Naive thymus-derived CD4-positive, alpha-beta T cell (primary cell): ENCODE data around the gene NDUFA6. TPM values are rescaled to one million over a fixed set of nuclear protein-coding genes. Genes with fewer than 3 reads are reported as not detected.

Experiments used
- ATAC-seq: fragments of 150-1000 bp; cut with Tn5 transposase; 2 replicates; pipeline ENCODE4 v1.10.0; 2021; ENCODE audit warnings: mild to moderate bottlenecking, moderate library complexity
- CTCF ChIA-PET: fragments of 350-600 bp; sonication (Branson Sonifier 250); formaldehyde crosslinking; loops from one replicate; lab custom pipeline; 2021; ENCODE audit warnings: antibody characterized with exemption; lab: Charles Lee
- POLR2A ChIA-PET: fragments of 350-600 bp; sonication (Branson Sonifier 250); formaldehyde crosslinking; loops from one replicate; lab custom pipeline; 2021; ENCODE audit warnings: antibody characterized with exemption, inconsistent platforms; lab: Charles Lee
- DNase-seq, 9 donors: peaks; one replicate each; pipeline versions ENCODE4 v3.0.0 to v3.0.0-alpha.2; 2020 to 2022; ENCODE audit warnings: mixed read lengths in 1 of 9
- H3K27ac ChIP-seq: one replicate; pipeline ENCODE4 v1.7.0; 2013; ENCODE audit warnings: mild to moderate bottlenecking, low read depth, low read length, moderate library complexity
- H3K27me3 ChIP-seq, 2 donors: one replicate each; pipeline ENCODE4 v1.7.0; 2013; ENCODE audit warnings: low read length in 2 of 2, mild to moderate bottlenecking in 2 of 2, moderate library complexity in 2 of 2; ENCODE audit not compliant: control insufficient read depth in 2 of 2, insufficient read depth in 2 of 2
- H3K36me3 ChIP-seq, 3 experiments: 1 replicate in 2 of 3; 2 replicates in 1 of 3; pipeline ENCODE4 v1.7.0; 2013; ENCODE audit warnings: low read length in 3 of 3, mild to moderate bottlenecking in 3 of 3, moderate library complexity in 1 of 3; ENCODE audit not compliant: insufficient read depth in 3 of 3, control insufficient read depth in 2 of 3
- H3K4me1 ChIP-seq, 2 donors: one replicate each; pipeline ENCODE4 v1.7.0; 2013; ENCODE audit warnings: low read length in 2 of 2, mild to moderate bottlenecking in 2 of 2, moderate library complexity in 1 of 2; ENCODE audit not compliant: control insufficient read depth in 2 of 2, insufficient read depth in 2 of 2
- H3K4me3 ChIP-seq: 2 replicates; pipeline ENCODE4 v1.7.0; 2013; ENCODE audit warnings: mild to moderate bottlenecking, low read length
- H3K9me3 ChIP-seq, 3 experiments: 1 replicate in 2 of 3; 2 replicates in 1 of 3; pipeline ENCODE4 v1.7.0; 2013; ENCODE audit warnings: low read length in 3 of 3; ENCODE audit not compliant: control insufficient read depth in 2 of 3
- H3K27ac Mint-ChIP-seq, 9 donors: one replicate each; pipeline ENCODE4 v1.8.0; 2020 to 2022; ENCODE audit warnings: mixed read lengths in 9 of 9, mild to moderate bottlenecking in 8 of 9, moderate library complexity in 5 of 9, inconsistent platforms in 2 of 9
- H3K27me3 Mint-ChIP-seq, 5 donors: one replicate each; pipeline ENCODE4 v1.8.0; 2021 to 2022; ENCODE audit warnings: mixed read lengths in 5 of 5, mild to moderate bottlenecking in 1 of 5
- H3K36me3 Mint-ChIP-seq, 5 donors: one replicate each; pipeline ENCODE4 v1.8.0; 2020 to 2022; ENCODE audit warnings: mixed read lengths in 5 of 5, mild to moderate bottlenecking in 3 of 5, inconsistent platforms in 1 of 5
- H3K4me1 Mint-ChIP-seq, 7 donors: one replicate each; pipeline ENCODE4 v1.8.0; 2020 to 2022; ENCODE audit warnings: mixed read lengths in 7 of 7, mild to moderate bottlenecking in 3 of 7, inconsistent platforms in 1 of 7
- H3K4me3 Mint-ChIP-seq, 10 donors: one replicate each; pipeline ENCODE4 v1.8.0; 2020 to 2022; ENCODE audit warnings: mild to moderate bottlenecking in 10 of 10, mixed read lengths in 10 of 10, moderate library complexity in 6 of 10, inconsistent platforms in 2 of 10
- H3K9me3 Mint-ChIP-seq, 11 donors: one replicate each; pipeline ENCODE4 v1.8.0; 2020 to 2022; ENCODE audit warnings: mixed read lengths in 11 of 11, mild to moderate bottlenecking in 4 of 11, inconsistent platforms in 1 of 11, moderate library complexity in 1 of 11
- intact Hi-C, 2 donors: fragments of 100-400 bp; cut with micrococcal nuclease; formaldehyde crosslinking; loops; one replicate each; pipeline ENCODE4 v1.15.1; 2023
- polyA plus RNA-seq, 2 donors: library from polyadenylated mRNA; unstranded; fragments of 300-500 nt; fragmentation: Illumina TruSeq; gene quantifications; one replicate each; pipeline ENCODE4 v1.2.3, GENCODE V29; 2021
- total RNA-seq, 6 experiments: library from RNA in 5 of 6; stranded (reverse) in 5 of 6; gene quantifications; 1 replicate in 5 of 6; 2 replicates in 1 of 6; pipeline ENCODE4 v1.2.3 and lab custom pipeline; 2021 to 2026

Gene NDUFA6
- total and polyA plus RNA-seq, 7 experiments from 2014 or later, result 35.0 to 123 (median 43.1) TPM

DNA sequence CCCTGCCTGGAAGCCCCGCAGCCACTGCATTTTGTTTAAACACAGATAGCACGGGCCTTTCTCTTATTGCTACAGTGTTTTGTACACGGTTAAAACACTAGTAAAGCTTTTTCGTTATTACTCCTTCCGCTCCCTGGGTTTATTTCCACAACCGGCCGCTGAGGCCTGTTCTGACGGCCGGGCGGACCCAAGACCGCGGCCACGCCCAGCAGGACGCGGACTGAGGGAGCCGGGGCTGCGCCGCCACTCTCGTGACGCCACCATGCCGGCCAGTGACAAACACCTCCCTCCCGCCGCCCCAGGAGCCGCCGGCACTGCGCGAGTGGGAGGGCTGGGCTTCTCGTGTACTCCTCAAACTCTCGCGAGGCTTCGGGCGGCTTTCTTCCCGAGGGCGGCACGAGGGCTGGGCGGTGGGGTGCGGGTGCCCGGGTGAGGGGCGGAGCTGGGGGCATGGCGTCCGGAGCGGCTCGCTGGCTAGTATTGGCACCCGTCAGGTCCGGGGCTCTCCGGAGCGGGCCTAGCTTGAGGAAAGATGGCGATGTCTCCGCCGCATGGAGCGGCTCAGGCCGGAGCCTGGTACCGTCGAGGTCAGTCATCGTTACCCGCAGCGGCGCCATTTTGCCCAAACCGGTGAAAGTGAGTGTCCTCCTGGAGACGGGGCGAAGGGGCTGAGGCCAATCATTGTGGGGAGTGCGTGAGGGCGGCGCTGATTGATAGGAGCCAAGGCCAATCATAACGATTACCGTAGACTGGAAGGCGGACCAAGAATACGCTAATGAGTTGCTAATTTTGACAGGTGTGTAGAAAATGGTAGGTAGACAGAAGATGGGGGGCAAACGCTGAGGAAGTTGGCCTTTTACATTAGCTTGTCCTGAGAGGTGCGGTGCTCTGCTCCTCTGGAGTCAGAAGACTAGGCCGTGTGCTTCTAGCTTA lies 11.0 kb downstream of the NDUFA6 start, which contains the start of gene SMDT1:
Gene SMDT1, plus strand, starts transcription at position 382 of the 933 bp plus-strand sequence. Its CDS starts 69 bp downstream, at position 451.
- Histone ChIP-seq H3K27ac (peak within 1 kb of the TSS; percentile 97), H3K27me3 (no peaks in the 10 kb centered on the region), H3K9me3 (no peaks in the 10 kb centered on the region), H3K36me3 (peaks cover 3 to 25% (median 11%) of the 10 kb centered on the region in 3 experiments), H3K4me1 (peaks cover 10 to 16% of the 10 kb centered on the region in 2 donors), H3K4me3 (peak within 1 kb of the TSS; percentile 98)
- peak within 1 kb of the TSS; percentile 96 to 99 (median 99) for H3K27ac Mint-ChIP-seq
- H3K36me3 Mint-ChIP-seq, result peaks cover 0 to 21% (median 10%) of the 10 kb centered on the region in 5 donors
- peak within 1 kb of the TSS; percentile 94 to 99 (median 96) for H3K4me3 Mint-ChIP-seq
- no peaks in the 10 kb centered on the region for H3K9me3 Mint-ChIP-seq
- ChIA-PET CTCF (interaction anchor here (0.5 to 2.1 kb wide), 5 partner anchors 9 to 793 kb away, joined by 3 to 6 read pairs (median 5); no protein-coding TSS in a partner anchor), POLR2A (interaction anchor here (0.6 to 5.0 kb wide), 29 partner anchors 10 to 698 kb away, joined by 3 to 136 read pairs (median 4); partner anchors contain the start of genes CCDC134, NAGA, NDUFA6 and POLDIP3)
- ATAC-seq (peak; percentile 94), DNase-seq (peak; percentile 96 to 100 (median 99))
- intact Hi-C loops, result loop anchor here (1.0 to 10.0 kb wide), 10 partner anchors 9 to 985 kb away; partner anchors contain the start of genes NAGA (in 2 of the 2), NDUFA6 (in 2 of the 2), WBP2NL (in 2 of the 2) and ARFGAP3 (in 1 of the 2)
- peaks cover 9 to 52% (median 43%) of the 10 kb centered on the region in 7 donors for H3K4me1 Mint-ChIP-seq
- no peaks in the 10 kb centered on the region for H3K27me3 Mint-ChIP-seq

DNA sequence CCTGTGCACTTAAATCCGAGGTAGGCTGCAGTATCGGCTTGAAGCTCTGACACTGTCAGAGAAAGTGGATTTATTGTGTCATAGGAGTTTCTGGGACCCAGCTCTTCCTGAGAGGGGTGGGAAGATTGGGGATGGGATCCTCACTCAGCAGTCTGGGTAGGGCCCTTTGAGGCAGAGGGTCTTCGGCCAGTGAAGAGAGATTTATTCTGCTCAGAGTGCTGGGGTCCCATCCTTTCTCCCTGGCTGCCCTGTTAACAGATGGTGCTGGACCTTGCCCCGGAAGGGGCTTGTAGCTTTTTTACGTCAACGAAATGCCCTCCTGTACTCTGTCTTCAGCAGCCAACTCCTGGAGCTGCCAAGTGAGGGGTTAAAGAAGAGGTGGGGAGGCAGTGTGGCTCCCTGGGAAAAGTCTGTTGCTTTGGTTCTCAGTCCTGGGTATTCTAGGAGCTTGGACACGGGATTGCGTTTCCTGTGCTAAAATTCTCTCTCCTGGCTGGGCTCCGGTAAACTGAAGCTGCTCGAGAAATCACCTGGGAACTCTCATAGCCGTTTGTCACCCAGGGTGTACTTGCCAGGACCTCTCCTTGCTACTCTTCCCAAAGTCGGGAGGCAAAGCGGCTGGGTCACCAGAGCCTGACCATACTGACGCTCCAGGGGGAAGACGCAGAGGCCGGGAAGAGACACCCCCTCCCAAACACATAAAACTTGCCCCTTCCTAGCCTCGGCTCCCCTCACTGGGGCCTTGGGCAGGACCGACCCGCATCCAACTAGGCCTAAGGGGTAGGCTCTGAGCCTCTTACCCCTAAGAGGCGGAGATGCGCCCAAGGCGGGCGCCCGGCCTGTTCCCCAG lies 11.9 kb downstream of the NDUFA6 start:
- Mint-ChIP-seq H3K27ac (peak overlapping the region; percentile 96 to 99 (median 99)), H3K27me3 (no peaks in the 10 kb centered on the region), H3K4me1 (peaks cover 9 to 52% (median 40%) of the 10 kb centered on the region in 7 donors), H3K9me3 (no peaks in the 10 kb centered on the region), H3K4me3 (peak overlapping the region; percentile 94 to 99 (median 96)), H3K36me3 (peaks cover 0 to 15% (median 9%) of the 10 kb centered on the region in 5 donors)
- H3K27me3 ChIP-seq, result no peaks in the 10 kb centered on the region
- ATAC-seq (no peak), DNase-seq (no peak)
- H3K36me3 ChIP-seq, result peaks cover 0 to 20% (median 11%) of the 10 kb centered on the region in 3 experiments
- no peaks in the 10 kb centered on the region for H3K9me3 ChIP-seq
- peak overlapping the region; percentile 97 for H3K27ac ChIP-seq
- ChIA-PET POLR2A (interaction anchor here (0.7 to 5.0 kb wide), 13 partner anchors 9 to 696 kb away, joined by 3 to 136 read pairs (median 5); partner anchors contain the start of genes NAGA, NDUFA6, POLDIP3 and WBP2NL), CTCF (interaction anchor here (0.8 to 2.1 kb wide), 2 partner anchors 11 to 366 kb away, joined by 4 to 6 read pairs; no protein-coding TSS in a partner anchor)
- H3K4me3 ChIP-seq, result peak overlapping the region; percentile 98
- peaks cover 10 to 16% of the 10 kb centered on the region in 2 donors for H3K4me1 ChIP-seq
- intact Hi-C loops, result loop anchor here (1.0 to 10.0 kb wide), 9 partner anchors 8 to 984 kb away; partner anchors contain the start of genes NAGA (in 2 of the 2), NDUFA6 (in 2 of the 2), CENPM (in 1 of the 2) and EP300 (in 1 of the 2)

DNA sequence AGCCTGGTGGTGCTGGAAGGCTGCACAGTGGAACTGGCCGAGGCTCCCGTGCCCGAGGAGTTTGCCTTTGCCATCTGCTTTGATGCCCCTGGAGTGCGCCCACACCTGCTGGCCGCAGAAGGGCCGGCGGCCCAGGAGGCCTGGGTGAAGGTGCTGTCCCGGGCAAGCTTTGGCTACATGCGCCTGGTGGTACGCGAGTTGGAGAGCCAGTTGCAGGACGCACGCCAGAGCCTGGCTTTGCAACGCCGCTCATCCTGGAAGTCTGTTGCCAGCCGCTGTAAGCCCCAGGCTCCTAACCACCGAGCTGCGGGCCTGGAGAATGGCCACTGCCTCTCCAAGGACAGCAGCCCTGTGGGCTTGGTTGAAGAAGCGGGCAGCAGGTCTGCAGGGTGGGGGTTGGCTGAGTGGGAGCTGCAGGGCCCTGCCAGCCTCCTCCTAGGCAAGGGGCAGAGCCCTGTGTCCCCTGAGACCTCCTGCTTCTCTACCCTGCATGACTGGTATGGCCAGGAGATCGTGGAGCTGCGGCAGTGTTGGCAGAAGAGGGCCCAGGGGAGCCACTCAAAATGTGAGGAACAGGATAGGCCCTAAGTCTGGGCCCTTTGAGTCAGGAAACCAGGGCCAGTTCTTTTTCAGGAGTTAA lies 13.0 kb downstream of the NDUFA6 start:
- Mint-ChIP-seq H3K4me1 (peaks cover 18 to 58% (median 45%) of the 10 kb centered on the region in 7 donors), H3K27me3 (no peaks in the 10 kb centered on the region), H3K36me3 (peaks cover 0 to 11% (median 7%) of the 10 kb centered on the region in 5 donors), H3K27ac (peak overlapping the region in 6 of 9 donors; percentile 32 to 99 (median 98)), H3K4me3 (peak overlapping the region in 3 of 10 donors; percentile 3 to 21 (median 13)), H3K9me3 (no peaks in the 10 kb centered on the region)
- Histone ChIP-seq H3K4me3 (no peak overlapping the region), H3K27ac (no peak overlapping the region), H3K4me1 (peaks cover 10 to 20% of the 10 kb centered on the region in 2 donors), H3K27me3 (no peaks in the 10 kb centered on the region), H3K36me3 (peaks cover 0 to 9% (median under 1%) of the 10 kb centered on the region in 3 experiments), H3K9me3 (no peaks in the 10 kb centered on the region)
- intact Hi-C loops, result loop anchor here (2.0 to 10.0 kb wide), 5 partner anchors 111 to 983 kb away; partner anchors contain the start of genes CENPM (in 1 of the 2), EP300 (in 1 of the 2), SNU13 (in 1 of the 2) and SREBF2 (in 1 of the 2)
- ATAC-seq (no peak), DNase-seq (no peak)
- ChIA-PET CTCF (interaction anchor here (2.1 kb wide), 1 partner anchor 367 kb away, joined by 6 read pairs; no protein-coding TSS in a partner anchor), POLR2A (interaction anchor here (3.5 to 5.0 kb wide), 3 partner anchors 8 to 366 kb away, joined by 26 to 136 read pairs (median 54); partner anchors contain the start of genes NAGA and NDUFA6)

DNA sequence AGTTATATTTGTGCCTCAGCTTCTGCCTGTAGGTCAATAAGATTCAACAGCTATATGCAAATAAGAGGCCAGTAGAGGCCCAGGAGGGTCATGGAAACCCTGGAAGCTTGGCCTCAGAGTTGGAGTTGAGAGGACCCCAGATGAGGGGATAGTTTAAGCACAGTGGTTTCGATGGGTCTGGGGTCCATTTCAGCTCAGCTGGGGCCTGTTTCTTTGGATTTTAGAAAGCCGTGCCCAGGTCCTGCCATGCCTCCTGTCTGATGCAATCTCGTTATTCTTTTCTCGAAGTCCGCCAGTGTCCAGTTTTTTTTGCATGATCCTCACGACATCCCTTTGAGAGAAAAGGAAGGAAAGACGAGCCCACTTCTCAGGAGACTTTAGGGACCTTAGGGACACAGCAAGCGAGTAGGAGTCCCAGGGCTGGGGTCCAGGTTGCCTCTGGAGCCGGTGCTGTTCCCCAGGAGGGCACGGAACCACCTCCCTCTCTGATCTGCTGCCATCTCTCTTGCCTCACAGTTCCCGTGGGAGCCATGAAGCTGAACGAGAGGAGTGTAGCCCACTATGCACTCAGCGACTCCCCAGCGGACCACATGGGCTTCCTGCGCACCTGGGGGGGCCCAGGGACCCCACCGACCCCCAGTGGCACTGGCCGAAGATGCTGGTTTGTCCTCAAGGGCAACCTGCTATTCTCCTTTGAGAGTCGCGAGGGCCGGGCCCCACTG lies 13.6 kb downstream of the NDUFA6 start:
- peak overlapping the region in 3 of 9 donors; percentile 4 to 51 (median 49) for H3K27ac Mint-ChIP-seq
- H3K36me3 ChIP-seq, result peaks cover 0 to 6% (median 0%) of the 10 kb centered on the region in 3 experiments
- peaks cover 19 to 57% (median 44%) of the 10 kb centered on the region in 7 donors for H3K4me1 Mint-ChIP-seq
- intact Hi-C loops, result loop anchor here (10.0 kb wide), 3 partner anchors 242 to 982 kb away; partner anchors contain the start of genes EP300 (in 1 of the 2), SNU13 (in 1 of the 2) and SREBF2 (in 1 of the 2)
- CTCF ChIA-PET, result no interaction called here
- H3K9me3 Mint-ChIP-seq, result no peaks in the 10 kb centered on the region
- POLR2A ChIA-PET, result interaction anchor here (1.2 to 5.0 kb wide), 4 partner anchors 10 to 78 kb away, joined by 3 to 136 read pairs (median 12); partner anchors contain the start of genes NDUFA6 and WBP2NL
- no peak overlapping the region for H3K27ac ChIP-seq
- no peaks in the 10 kb centered on the region for H3K27me3 Mint-ChIP-seq
- H3K9me3 ChIP-seq, result no peaks in the 10 kb centered on the region
- peaks cover 10 to 20% of the 10 kb centered on the region in 2 donors for H3K4me1 ChIP-seq
- no peaks in the 10 kb centered on the region for H3K27me3 ChIP-seq
- H3K4me3 Mint-ChIP-seq, result peak overlapping the region in 3 of 10 donors; percentile 13 to 53 (median 13)
- peak in 1 of 9 donors; percentile 17 for DNase-seq
- no peak for ATAC-seq
- H3K36me3 Mint-ChIP-seq, result peaks cover 0 to 6% (median 3%) of the 10 kb centered on the region in 5 donors
- no peak overlapping the region for H3K4me3 ChIP-seq
